KMS-11 (cell line): Measurements from ENCODE around the gene SMOC2.

Experiments used
- H2AFZ ChIP-seq: fragments of 200-600 bp; sonication (generic); 2 replicates; pipeline ENCODE4 v1.6.1; 2016; ENCODE audit warnings: antibody characterized with exemption, mixed run types, low read depth
- H3K27ac ChIP-seq: fragments of 200-600 bp; sonication (generic); 2 replicates; pipeline ENCODE4 v1.6.1; 2016; ENCODE audit warnings: mild to moderate bottlenecking, mixed run types
- H3K27me3 ChIP-seq: fragments of 200-600 bp; sonication (generic); 2 replicates; pipeline ENCODE4 v1.6.1; 2017; ENCODE audit warnings: mild to moderate bottlenecking, low read depth, mixed run types, moderate library complexity; ENCODE audit not compliant: insufficient read depth
- H3K36me3 ChIP-seq: fragments of 200-600 bp; sonication (generic); 2 replicates; pipeline ENCODE4 v1.6.1; 2017; ENCODE audit warnings: mild to moderate bottlenecking, mixed run types; ENCODE audit not compliant: insufficient read depth
- H3K4me1 ChIP-seq: fragments of 200-600 bp; sonication (generic); 2 replicates; pipeline ENCODE4 v1.6.1; 2016; ENCODE audit warnings: mild to moderate bottlenecking, low read depth, mixed run types; ENCODE audit not compliant: poor library complexity, severe bottlenecking
- H3K4me2 ChIP-seq: fragments of 200-600 bp; sonication (generic); 2 replicates; pipeline ENCODE4 v1.7.0; 2016; ENCODE audit warnings: mild to moderate bottlenecking, mixed run types
- H3K4me3 ChIP-seq: fragments of 200-600 bp; sonication (generic); IDR thresholded peaks from 2 replicates; pipeline ENCODE4 v1.6.1; 2017; ENCODE audit warnings: low read depth, low read length, mixed read lengths; ENCODE audit not compliant: insufficient read depth
- H3K79me2 ChIP-seq: fragments of 200-600 bp; sonication (generic); 2 replicates; pipeline ENCODE4 v1.6.1; 2016; ENCODE audit warnings: low read depth, mixed run types; ENCODE audit not compliant: insufficient read depth
- H3K9ac ChIP-seq: fragments of 200-600 bp; sonication (generic); 2 replicates; pipeline ENCODE4 v1.6.1; 2016; ENCODE audit warnings: mild to moderate bottlenecking, mixed run types
- H4K20me1 ChIP-seq: fragments of 200-600 bp; sonication (generic); 2 replicates; pipeline ENCODE4 v1.6.1; 2016; ENCODE audit warnings: mild to moderate bottlenecking, mixed run types; ENCODE audit not compliant: insufficient read depth
- TF ChIP-seq, protein P1 (sequence below): fragments of 200-600 bp; sonication (generic); conservative IDR thresholded peaks from 2 replicates; pipeline ENCODE4 v1.6.1; 2017; ENCODE audit warnings: low read depth, mild to moderate bottlenecking, antibody characterized with exemption, low read length, moderate library complexity, mixed read lengths

The SMOC2 gene

DNA sequence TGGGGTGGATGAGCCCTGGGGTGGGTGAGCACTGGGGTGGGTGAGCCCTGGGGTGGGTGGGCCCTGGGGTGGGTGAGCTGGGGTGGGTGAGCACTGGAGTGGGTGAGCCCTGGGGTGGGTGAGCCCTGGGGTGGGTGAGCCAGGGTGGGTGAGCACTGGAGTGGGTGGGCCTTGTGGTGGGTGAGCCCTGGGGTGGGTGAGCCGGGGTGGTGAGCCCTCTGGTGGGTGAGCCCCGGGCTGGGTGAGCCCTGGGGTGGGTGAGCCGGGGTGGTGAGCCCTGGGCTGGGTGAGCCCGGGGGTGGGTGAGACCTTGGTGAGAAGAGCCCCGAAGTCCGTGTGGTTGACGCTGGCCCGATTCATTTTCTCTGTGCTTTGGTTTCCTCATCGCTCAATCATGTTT lies 18.6 kb downstream of the SMOC2 start:
- no peaks in the 10 kb centered on the region for H3K36me3 ChIP-seq
- H3K27me3 ChIP-seq = no peaks in the 10 kb centered on the region
- no peak overlapping the region for H2AFZ ChIP-seq
- no peaks in the 10 kb centered on the region for H3K79me2 ChIP-seq
- no peaks in the 10 kb centered on the region for H3K4me1 ChIP-seq
- TF ChIP-seq, protein P1, sequence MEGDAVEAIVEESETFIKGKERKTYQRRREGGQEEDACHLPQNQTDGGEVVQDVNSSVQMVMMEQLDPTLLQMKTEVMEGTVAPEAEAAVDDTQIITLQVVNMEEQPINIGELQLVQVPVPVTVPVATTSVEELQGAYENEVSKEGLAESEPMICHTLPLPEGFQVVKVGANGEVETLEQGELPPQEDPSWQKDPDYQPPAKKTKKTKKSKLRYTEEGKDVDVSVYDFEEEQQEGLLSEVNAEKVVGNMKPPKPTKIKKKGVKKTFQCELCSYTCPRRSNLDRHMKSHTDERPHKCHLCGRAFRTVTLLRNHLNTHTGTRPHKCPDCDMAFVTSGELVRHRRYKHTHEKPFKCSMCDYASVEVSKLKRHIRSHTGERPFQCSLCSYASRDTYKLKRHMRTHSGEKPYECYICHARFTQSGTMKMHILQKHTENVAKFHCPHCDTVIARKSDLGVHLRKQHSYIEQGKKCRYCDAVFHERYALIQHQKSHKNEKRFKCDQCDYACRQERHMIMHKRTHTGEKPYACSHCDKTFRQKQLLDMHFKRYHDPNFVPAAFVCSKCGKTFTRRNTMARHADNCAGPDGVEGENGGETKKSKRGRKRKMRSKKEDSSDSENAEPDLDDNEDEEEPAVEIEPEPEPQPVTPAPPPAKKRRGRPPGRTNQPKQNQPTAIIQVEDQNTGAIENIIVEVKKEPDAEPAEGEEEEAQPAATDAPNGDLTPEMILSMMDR = no peak
- H4K20me1 ChIP-seq = no peaks in the 10 kb centered on the region
- H3K4me3 ChIP-seq = no peak overlapping the region
- no peak overlapping the region for H3K9ac ChIP-seq
- no peak overlapping the region for H3K27ac ChIP-seq
- H3K4me2 ChIP-seq = no peak overlapping the region

DNA sequence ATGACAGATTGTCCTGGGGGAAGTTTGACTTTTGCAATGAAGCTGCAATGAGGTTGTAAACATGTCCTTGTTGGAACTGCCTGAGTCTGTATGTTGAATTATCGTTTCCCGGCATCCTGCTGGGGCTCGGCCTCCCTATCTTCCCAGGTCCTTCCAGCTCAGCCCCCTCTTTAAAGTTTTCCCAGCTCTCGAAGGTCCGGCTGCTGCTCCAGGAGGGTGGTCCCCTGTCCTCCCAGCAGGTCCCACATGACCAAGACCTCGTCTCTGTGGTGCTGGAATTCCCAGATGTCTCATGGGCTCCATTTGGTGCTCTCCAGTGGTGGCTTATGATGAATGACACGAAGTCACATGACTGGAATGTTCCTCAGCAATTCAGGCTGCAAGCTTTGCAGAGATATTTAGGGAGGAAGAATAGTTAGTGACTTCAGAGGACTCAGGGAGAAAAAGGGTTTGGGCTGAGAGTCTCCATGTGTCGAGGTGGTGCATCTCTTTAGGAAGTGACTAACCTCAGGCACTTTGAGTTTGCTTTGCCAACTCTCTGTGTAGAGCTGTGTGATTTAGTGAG lies 21.4 kb downstream of the SMOC2 start:
- H3K27ac ChIP-seq = no peak overlapping the region
- H4K20me1 ChIP-seq = no peaks in the 10 kb centered on the region
- no peak overlapping the region for H3K4me2 ChIP-seq
- H3K9ac ChIP-seq = no peak overlapping the region
- H3K36me3 ChIP-seq = no peaks in the 10 kb centered on the region
- H3K79me2 ChIP-seq = no peaks in the 10 kb centered on the region
- no peaks in the 10 kb centered on the region for H3K27me3 ChIP-seq
- H3K4me3 ChIP-seq = no peak overlapping the region
- TF ChIP-seq, protein P1 = no peak
- no peaks in the 10 kb centered on the region for H3K4me1 ChIP-seq
- H2AFZ ChIP-seq = no peak overlapping the region

DNA sequence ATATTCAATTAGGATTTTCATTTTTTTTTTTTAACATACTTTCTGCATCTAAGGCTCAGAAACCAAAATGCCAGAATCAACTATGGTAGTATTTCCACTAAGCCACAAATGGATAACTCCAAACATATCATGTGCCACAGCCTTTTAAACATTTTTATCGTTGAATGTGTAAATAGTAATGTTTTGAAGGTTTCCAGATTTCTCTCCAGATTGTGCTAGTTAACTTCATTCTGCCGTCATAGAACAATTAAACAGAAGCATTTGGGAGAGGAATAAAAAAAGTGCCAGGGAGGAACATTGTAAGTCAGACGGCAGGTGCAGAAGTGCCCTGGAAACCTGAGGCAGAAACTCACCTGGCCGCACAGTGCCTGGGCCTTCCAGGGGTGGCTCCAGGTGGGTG lies 23.6 kb downstream of the SMOC2 start:
- no peaks in the 10 kb centered on the region for H3K36me3 ChIP-seq
- no peak overlapping the region for H3K9ac ChIP-seq
- H4K20me1 ChIP-seq = no peaks in the 10 kb centered on the region
- TF ChIP-seq, protein P1 = no peak
- no peak overlapping the region for H2AFZ ChIP-seq
- H3K27ac ChIP-seq = no peak overlapping the region
- no peak overlapping the region for H3K4me3 ChIP-seq
- no peaks in the 10 kb centered on the region for H3K4me1 ChIP-seq
- no peaks in the 10 kb centered on the region for H3K27me3 ChIP-seq
- H3K79me2 ChIP-seq = no peaks in the 10 kb centered on the region
- no peak overlapping the region for H3K4me2 ChIP-seq

DNA sequence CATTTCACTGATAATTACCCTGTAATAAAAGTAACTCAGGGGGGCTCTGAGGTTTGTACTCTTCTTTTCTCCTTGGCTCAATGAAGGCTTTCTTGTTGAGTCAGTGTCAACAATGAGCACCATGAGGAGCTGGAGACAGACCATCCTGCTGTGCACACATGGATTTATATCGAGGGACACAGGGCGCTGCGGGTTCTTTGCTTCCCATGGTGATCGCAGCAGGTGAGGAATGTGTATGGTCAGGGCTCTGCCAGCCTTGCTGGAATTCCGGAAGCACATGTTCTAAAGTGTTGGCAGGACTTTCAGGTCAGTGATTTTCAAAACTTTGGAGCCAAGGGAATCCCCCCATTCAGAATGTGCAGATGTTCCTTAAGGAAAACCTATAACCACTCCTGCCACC lies 27.1 kb downstream of the SMOC2 start:
- H3K4me2 ChIP-seq = no peak overlapping the region
- H3K79me2 ChIP-seq = no peaks in the 10 kb centered on the region
- TF ChIP-seq, protein P1 = no peak
- no peak overlapping the region for H3K9ac ChIP-seq
- H3K36me3 ChIP-seq = no peaks in the 10 kb centered on the region
- no peaks in the 10 kb centered on the region for H3K4me1 ChIP-seq
- no peak overlapping the region for H2AFZ ChIP-seq
- H3K4me3 ChIP-seq = no peak overlapping the region
- no peak overlapping the region for H3K27ac ChIP-seq
- H3K27me3 ChIP-seq = no peaks in the 10 kb centered on the region
- no peaks in the 10 kb centered on the region for H4K20me1 ChIP-seq

DNA sequence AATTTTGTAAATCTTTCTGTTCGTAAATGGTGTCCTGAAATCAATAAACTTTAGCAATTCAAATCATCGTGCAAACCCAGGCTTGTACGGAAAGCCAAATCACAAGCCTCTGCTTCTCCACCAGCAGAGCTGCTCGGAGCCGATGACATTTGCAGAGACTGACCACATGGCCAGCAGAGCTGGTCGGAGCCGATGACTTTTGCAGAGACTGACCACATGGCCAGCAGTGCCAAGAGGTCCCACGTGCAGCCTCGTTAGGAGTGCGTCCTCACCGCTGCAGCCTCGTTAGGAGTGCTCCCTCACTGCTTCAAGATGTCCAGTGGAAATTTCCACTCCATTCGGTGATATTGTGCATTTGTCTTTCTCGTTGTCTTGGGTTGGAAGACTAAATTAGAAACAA lies 28.5 kb downstream of the SMOC2 start:
- Histone ChIP-seq H3K79me2 (no peaks in the 10 kb centered on the region), H3K4me2 (no peak overlapping the region), H3K36me3 (no peaks in the 10 kb centered on the region), H3K27me3 (no peaks in the 10 kb centered on the region), H3K4me3 (no peak overlapping the region), H2AFZ (no peak overlapping the region), H3K4me1 (no peaks in the 10 kb centered on the region), H3K9ac (no peak overlapping the region), H3K27ac (no peak overlapping the region), H4K20me1 (no peaks in the 10 kb centered on the region)
- TF ChIP-seq, protein P1 = no peak
